Measurements from ENCODE around the gene SERPINB2.

DNA sequence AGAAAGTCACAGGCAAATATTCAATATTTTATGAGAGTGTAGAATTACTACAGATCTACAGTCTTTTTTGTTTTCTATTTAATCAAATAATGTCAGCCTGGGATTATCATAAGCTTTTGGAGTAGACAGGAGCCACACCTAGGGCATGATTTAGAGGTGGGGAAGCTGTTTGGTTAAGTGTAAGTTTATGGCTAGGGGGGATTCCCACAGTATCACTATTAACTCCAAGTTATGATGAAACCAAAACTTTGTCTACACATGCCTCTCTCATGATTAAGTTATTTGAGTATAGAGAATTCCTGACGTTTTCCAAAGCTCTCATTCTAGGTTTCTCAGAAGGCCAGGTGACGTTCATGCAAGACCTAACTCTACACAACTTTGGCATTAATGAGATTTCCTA, 22.4 kb downstream of the SERPINB2 start:
- TF ChIP-seq, protein P1, sequence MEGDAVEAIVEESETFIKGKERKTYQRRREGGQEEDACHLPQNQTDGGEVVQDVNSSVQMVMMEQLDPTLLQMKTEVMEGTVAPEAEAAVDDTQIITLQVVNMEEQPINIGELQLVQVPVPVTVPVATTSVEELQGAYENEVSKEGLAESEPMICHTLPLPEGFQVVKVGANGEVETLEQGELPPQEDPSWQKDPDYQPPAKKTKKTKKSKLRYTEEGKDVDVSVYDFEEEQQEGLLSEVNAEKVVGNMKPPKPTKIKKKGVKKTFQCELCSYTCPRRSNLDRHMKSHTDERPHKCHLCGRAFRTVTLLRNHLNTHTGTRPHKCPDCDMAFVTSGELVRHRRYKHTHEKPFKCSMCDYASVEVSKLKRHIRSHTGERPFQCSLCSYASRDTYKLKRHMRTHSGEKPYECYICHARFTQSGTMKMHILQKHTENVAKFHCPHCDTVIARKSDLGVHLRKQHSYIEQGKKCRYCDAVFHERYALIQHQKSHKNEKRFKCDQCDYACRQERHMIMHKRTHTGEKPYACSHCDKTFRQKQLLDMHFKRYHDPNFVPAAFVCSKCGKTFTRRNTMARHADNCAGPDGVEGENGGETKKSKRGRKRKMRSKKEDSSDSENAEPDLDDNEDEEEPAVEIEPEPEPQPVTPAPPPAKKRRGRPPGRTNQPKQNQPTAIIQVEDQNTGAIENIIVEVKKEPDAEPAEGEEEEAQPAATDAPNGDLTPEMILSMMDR (IDR thresholded peaks at IDR 0.05; ENCODE audit: insufficient read depth, low read depth, low read length): no peak
- no peak for TF ChIP-seq EZH2 (IDR thresholded peaks at IDR 0.05; ENCODE audit: insufficient read depth, low read length)

All from astrocyte (in vitro differentiated cells and primary cell).